Measurements from ENCODE around the gene PRKCE. TPM values are rescaled to one million over a fixed set of nuclear protein-coding genes. Genes with fewer than 3 reads are reported as not detected.

PRKCE gene
- total RNA-seq, 1 donor from 2014 or later: 34.1 TPM

DNA sequence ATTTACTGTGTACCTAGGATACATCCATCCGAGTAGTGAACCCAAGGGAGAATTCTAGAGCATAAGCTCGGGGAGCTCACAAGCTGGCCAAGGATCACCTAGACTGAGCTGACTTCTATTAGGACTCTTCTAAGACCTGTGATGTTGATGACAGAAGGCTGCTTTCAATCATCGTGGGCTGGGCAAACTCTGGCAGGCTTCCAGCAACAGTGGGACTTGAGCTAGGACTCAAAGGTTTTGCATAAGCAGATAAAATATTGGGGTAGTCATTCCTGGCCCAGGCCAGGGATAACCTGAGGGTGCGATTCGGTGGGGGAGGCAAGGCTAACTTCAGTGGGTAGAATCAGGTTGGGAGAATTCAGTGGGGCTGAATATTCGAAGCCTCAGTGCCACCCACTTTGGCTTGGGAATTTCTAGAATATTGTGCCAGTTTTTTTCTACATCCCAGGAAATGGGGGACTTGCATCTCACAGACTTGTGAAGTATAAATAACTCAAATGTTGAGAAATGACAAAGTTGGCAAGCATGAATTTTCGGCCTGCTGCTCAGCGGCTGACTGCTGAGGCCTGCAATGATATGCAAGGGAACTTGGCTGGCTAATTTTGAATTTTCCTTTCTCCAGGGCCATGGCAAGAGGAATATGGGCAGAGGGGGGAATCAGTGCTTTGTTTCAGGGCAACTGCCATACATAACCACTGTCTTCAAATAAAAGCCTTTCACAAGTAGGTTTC, 274.3 kb downstream of the PRKCE start:
- DNase-seq (ENCODE audit: low spot score): no peak

DNA sequence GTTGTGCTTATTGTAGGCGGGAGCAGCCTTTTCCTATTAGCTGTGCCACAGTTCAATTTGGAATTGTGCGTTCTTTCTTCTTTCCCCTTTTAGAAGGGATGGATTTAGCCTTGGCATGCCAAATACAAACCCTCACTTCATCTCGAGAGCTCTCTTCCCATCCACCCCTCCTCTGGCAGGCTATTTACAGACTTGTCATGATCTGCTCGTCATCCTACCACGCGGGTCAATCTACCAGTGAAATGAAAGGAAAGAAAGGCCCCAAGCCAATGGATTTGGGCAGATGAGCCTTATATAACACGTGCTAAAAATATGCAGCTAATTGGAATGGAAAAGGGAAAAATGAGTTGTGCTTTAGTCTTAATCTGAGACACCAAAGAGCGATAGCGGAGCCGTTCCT, 277.5 kb downstream of the PRKCE start:
- DNase-seq (ENCODE audit: low spot score): no peak

DNA sequence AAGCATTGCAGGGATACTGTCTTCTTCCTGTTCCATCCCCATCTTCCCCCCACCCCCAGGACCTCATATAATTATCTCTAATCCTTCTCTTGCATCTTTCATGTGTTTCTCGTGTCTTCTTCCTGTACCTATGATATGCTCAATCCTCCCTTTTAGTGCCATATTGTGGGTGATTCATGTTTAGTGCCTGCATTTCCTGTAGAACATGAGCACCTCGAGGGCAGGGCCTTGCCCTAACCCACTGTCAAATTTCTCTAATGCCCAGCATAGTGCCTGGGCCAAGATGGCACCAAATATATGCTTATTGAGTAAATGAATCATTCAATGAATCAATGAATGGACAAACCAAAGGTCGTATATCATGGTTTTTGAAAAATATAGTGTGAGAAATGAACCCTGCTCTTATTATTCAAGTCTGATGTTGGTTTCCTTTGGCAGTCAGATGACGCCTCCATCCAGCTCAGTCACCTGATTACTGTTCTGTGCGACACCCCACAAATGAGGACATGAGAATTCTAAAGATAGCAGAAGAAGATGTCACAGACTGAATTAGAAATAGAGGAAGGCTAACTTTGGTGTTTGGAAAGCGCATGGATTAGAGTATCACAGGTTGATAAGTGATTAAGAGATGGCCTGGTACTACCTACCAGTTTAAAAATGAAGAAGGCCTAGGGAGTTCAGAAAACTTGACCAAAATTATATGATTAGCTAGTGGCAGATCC, 278.4 kb downstream of the PRKCE start:
- DNase-seq (ENCODE audit: low spot score): no peak

DNA sequence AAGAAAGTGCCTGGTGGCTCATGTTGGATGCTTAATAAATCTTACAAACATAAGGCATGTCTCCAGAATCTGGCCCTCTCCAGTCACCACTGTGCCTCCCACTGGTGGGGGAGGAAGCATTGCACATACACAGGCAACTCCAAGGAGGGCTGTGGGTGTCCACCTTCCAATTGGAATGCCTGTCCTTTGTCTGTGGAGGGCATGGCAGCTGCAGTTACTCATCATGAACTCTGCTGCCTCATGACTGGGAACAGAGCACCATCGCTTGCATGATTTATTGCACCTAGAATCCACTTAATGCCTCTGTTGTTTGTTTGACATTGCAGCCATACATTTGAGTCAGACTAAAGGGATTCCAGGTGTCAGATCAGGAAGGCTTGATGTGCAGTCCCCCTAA, 278.9 kb downstream of the PRKCE start:
- no peak for DNase-seq (ENCODE audit: low spot score)

DNA sequence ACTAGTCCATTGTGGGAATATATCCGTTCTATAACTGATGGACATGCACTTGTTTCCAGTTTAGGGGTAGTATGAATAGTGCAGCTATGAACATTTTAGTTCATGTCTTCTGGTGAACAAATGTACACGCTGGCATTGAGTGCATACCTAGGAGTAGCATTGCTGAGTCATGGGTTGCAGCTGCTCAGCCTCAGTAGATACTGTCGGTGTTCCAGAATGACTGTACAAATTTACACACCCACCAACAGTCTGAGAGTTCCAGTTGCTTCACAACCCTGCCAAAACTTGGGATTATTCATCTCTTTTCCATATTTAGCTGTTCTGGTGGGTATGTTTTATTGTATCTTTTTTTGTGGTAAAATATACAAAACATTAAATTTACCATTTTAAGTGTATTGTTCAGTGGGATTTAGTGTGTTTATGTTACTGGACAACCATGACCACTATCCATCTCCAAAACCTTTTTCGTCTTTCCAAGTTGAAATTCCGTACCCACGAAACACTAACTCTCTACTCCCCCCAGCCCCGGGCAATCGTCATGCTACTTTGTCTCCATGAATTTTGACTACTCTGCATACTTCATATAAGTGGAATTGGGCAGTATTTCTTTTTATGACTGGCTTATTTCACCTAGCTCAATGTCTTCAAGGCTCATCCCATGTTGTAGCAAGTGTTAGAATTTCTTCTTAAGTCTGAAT, 281.0 kb downstream of the PRKCE start:
- DNase-seq (ENCODE audit: low spot score): no peak

DNA sequence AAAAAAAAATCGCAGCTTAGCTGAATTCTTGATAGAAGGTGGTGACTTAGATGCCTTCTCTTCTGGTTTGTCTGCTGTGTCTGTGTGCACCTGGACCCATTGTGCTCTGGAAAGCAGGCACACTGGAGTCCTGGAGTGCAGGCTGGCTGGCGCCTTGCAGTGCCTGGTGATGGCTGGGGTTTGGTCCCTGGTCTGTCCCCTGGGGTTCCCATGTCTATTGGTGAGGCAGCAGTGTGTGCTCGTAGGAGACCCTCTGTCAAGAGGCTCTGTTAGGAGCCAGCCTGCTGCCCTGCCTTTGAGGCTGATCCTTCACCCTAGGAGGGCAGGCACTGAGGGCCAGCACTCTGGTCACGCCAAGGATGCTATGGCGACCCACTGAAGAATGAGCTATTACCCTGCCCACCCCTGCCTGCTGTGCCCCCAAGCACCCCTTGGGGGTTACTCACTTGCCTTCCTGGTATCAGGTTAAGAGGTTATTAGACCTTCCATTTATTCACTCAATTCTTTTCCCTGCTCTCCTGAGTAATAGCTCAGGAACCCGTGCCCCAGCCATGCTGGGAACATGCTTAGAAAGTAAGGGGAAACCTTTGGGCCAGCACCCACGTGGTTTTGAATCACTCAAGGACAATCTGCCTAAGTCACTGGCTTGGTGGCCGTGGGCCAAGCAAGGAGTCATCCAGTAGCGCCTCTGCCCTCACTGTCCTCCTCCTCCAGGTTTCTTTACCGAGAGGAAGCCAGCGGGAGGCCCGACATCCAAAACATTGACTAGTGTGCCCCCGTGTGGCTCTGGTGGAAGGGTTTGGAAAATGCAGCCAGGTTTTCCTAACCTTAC, 284.5 kb downstream of the PRKCE start:
- DNase-seq (ENCODE audit: low spot score): peak; percentile 95

DNA sequence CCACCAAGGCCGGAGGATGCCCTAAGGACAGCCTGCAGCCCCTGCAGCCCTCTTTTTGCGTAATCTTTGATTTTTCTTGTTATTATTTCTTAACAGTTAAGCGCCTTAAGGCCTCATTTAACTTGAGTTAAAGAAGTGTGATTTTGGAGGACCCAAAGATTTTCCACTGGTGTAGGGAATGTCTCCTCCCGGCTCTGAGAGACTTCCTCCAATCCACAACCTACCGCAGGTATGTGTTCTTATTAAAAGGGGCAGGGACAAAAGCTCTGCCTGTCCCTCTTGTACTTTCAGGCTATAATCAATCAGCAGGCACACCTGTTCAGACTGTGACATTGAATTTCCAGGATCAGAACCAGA, 285.1 kb downstream of the PRKCE start:
- no peak for DNase-seq (ENCODE audit: low spot score)

DNA sequence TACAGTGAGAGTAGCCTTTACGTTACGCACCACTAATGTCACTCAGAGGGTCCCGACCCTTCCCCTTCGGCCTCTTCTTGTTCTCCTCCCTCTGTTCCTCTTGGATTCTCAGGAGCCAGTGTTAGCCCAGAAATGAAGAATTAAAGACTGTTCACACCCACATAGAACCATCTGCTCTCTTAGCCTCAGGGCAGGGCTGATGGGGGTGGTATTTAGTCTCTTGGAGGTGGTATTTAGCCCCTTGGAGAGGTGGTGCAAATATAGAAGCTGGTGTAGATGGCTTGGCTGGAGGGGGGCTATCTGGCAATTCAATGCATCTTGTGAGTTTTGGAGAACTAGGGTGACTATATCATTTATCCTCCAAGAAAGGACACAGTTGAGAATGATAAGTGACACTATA, 286.5 kb downstream of the PRKCE start:
- DNase-seq (ENCODE audit: low spot score): no peak

DNA sequence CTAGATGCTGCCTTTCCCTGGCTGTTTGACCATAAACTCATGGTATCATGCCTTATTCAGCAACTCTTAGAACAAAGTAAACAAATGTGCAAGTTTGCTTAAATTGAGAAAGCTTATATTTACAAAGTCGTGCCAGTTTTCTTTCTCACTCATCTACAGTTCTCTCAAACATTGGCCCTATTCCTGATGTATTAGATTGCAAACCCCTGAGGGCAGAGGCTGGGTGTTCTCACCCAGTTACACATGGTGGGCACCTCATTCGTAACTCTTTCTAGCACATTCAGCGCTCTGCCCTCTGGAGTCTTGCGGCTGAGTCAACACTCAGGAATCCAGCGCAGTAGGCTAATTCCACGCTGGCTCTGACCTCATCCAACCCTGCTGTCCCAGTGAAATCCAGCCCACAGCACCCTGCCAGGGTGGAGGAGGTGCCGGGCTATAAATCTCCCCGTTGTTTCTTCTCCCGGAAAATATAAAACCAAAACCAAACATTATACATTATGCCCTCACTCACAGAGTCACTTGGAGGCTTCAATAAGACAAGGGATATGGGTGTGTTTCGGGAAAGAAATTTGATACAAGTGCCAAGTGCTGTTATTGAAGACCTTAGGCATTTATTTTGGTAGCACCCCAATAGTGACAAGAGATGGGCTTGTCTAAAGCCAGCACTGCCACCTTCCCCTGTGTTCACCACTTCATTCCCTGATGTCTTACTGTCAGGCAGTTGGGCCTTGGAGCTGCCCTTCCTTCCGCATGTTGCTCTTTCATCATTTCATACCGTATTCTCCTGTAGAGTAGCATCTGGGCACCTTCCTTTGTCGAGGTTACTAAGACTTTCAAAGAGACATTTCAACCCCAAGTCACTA, 287.4 kb downstream of the PRKCE start:
- no peak for DNase-seq (ENCODE audit: low spot score)

DNA sequence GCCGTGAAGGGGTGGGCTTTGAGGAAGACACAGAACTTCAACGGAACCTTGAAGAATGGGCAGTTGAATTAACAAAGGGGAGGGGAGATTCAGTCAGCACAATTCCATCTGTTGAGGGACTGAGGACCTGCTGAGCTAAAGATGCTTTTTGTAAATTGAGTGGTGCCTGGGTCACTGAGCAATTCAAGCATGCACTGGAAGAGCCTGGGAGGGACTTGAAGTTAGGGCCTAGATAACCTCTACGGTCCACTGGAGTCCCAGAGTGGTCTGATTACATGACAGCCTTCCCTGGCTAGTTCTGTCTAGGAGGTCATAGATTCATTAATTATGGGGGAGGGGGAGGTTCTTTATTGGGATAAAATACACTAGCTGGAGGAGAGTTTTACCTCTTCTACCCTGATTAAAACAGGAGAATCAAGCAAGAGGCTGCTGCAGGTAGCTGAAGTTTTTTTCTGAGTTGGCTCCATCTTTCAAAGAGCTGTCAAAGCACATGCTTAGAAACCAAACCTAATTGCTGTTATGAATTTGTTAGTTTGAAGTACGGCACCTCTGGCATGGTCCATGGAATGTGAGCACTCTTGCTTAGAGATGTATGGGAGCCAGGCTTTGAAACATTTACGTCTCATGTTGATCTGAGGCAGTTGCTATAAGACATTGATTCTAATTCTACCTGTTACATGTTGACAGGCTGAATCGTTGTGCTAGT, 290.2 kb downstream of the PRKCE start:
- DNase-seq (ENCODE audit: low spot score): no peak

DNA sequence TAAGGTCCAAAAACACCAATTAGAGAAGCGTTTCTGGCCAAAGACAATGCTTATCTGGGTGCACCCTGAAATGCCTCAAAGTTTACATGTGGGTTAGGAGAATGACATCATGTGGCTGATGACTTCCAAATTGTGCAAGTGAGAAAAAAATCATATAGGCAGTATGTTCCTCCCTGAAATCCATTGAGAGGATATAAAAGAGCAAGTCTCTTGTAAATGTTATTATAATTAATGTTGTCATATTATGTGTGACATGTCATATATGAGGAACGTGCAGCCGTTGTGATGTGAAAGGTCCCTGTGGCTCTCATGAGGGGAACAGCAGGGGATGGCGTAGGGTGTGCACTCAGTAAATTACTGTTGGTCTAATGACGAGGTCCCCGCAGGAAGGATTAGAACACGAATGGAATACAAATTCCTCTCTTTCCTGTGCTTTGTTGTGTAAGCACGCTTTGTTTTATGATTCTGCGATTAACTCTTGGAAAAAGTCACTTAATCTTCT, 290.8 kb downstream of the PRKCE start:
- no peak for DNase-seq (ENCODE audit: low spot score)

DNA sequence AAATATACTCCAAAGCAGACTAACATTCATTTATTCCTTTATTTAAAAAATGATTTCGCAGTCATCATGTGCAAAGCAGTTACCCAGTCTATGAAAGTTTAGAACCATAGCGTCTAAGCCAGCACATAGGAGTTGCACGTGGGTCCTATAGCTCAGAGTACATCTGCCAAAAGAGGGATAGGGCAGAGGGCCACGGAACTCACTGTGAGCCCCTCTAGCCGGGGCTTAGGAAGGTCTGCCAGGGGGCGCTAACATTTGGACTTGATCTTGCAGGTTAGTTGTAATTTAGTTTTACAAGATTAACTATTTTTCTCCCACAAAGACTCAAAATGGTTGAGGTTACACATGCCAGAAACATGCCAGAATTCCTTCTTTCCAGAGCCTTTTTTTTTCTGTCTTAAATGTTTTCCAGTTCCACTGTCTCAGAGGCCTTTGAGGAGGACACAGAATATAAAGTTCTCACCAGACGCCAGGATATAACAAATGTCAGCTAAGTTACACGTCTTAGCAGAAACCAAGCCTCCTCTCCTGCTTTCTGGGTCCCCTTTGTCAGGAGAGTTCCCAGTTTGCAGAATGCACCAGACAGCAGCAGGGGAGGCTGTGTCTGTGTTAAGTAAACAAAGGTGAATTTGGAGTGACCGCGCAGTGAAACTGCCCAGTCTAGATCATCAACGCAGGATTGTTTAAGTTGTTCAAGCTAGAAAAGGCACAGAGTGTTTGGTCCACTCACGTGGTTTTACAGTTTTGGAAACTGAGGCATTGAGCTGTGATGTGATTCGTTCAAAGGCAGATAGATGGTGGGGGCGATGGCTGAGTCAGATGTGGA, 292.0 kb downstream of the PRKCE start:
- no peak for DNase-seq (ENCODE audit: low spot score)

DNA sequence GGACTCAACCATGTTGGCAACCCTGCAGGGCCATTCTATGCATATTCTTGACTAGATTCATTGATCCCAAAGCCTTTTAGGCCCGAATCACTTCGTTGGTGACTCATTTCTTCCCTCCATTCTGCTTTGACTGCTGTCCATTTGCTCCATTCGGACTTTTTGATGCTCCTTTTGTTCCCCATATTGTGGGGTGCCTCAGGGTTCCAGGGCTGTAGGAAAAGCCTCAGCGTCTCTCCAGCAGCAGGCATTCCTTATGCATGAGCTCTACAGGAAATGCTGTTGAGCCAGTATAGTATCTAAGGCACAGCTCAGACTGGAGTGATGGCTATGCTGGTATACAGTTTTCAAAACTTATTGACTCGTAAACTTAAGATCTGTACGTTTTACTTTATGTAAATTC, 292.6 kb downstream of the PRKCE start:
- no peak for DNase-seq (ENCODE audit: low spot score)

DNA sequence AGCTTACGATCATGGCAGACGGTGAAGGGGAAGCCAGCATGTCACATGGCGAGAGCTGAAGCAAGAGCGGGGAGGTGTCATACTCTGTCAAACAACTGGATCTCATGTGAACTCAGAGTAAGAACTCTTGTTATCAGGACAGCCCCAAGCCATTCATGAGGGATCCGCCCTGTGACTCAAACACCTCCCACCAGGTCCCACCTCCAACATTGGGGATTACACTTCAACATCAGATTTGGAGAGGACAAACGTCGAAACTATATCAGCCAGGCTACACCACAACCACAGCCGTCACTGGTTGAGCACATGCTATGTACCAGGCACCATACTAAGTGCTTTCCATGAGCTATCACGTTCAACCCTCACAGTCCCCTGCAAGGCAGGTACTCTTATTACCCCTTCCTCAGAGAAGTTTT, 293.8 kb downstream of the PRKCE start:
- no peak for DNase-seq (ENCODE audit: low spot score)

DNA sequence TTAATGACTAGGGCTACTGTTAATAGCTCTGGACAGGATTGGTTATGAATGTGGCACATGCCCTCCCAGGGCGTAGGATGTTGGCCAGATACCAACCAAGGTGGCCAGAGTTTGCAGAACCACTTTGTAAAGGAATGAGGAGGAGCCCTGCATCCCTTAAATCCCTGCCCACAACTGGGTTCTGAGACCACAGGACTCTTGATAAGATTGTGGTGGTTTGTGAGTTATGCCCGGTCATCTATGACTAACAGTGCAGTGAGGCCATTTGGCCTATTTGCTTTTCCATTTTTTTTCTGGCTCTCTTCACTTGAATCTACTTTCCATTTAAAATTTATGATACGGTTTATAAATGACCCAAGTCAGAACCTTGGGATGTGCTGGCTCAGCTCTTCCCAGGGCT, 294.5 kb downstream of the PRKCE start:
- DNase-seq (ENCODE audit: low spot score): no peak

DNA sequence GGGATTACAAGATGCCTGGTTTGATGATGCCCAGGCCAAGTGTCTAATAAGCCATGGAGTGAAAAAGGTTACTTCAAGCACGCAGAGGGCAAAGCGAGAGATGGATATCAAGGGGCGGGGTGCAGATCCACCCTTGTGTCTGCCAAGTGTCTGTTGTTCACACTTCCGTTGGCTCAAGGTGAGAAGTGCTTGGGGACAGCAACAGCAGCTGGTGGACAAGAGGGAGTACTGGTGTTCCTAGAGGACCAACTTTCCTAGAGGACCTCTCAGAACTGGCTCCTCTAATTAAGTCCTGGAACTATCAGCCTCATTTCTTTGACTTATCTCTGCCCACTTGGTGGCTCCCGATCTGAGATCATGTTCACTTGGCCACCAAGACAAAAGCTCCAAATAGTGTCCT, 299.1 kb downstream of the PRKCE start:
- DNase-seq (ENCODE audit: low spot score): no peak

DNA sequence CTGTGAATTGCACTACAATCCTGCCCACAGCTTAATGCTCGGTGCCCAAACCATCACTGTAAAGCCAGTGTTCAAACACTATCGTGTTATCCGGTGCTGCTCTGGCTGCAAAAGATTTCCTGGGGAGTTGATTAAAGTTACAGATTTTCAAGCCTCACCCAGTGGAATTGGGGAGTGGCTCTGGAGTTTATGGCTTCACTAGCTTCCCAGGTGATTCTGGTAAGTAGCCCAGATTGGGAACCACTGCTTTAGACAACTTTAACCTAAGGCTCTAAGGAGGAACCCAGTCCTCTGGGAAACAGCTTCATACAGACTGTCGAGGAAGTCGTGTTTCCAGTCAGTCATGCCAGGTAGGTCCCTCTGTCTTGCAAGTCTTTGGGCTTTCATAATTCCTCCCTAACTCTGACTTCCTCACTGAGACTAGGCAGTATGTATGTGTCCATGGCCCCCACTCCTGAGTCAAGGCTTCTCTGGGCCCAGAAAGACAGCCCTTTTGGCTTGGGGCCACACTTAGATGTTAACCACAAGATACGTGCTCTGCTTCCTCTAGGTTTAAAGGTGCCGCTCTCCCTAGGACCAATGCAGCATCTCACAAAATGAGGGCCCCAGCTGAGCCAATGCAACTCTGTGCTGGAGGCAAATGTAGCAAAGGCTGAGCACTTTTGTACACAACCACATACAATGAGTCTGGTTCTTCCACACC, 299.7 kb downstream of the PRKCE start:
- DNase-seq (ENCODE audit: low spot score): no peak

DNA sequence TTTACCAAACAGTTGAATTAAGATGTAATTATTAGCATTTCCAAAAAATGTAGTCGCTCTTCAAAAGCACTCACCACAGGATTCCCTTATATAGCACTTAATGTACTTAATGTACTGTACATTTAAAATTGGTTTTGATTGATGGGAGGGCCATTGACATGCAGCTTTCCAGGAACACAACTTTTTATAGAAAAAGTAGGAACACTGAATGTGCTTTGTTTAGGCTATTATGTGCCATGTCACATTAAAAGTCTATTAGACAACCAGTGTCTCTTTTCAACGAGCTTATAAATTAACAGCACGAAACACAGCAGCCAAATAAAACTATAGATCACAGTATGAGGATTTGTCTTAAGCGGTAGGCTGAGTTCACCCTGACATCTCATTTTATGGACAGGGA, 301.1 kb downstream of the PRKCE start:
- DNase-seq (ENCODE audit: low spot score): no peak

All from mesenteric fat pad (tissue), 1 donor.